Naive thymus-derived CD4-positive, alpha-beta T cell (primary cell): ENCODE measurements around the gene PPP1R1B. TPM values are rescaled to one million over a fixed set of nuclear protein-coding genes. Genes with fewer than 3 reads are reported as not detected.

ENCODE experiments used
- ATAC-seq: fragments of 150-1000 bp; cut with Tn5 transposase; 2 replicates; pipeline ENCODE4 v1.10.0; 2021; ENCODE audit warnings: mild to moderate bottlenecking, moderate library complexity
- CTCF ChIA-PET: fragments of 350-600 bp; sonication (Branson Sonifier 250); formaldehyde crosslinking; loops from one replicate; lab custom pipeline; 2021; ENCODE audit warnings: antibody characterized with exemption; lab: Charles Lee
- POLR2A ChIA-PET: fragments of 350-600 bp; sonication (Branson Sonifier 250); formaldehyde crosslinking; loops from one replicate; lab custom pipeline; 2021; ENCODE audit warnings: antibody characterized with exemption, inconsistent platforms; lab: Charles Lee
- DNase-seq, 9 donors: peaks; one replicate each; pipeline versions ENCODE4 v3.0.0 to v3.0.0-alpha.2; 2020 to 2022; ENCODE audit warnings: mixed read lengths in 1 of 9
- H3K27ac ChIP-seq: one replicate; pipeline ENCODE4 v1.7.0; 2013; ENCODE audit warnings: mild to moderate bottlenecking, low read depth, low read length, moderate library complexity
- H3K27me3 ChIP-seq, 2 donors: one replicate each; pipeline ENCODE4 v1.7.0; 2013; ENCODE audit warnings: low read length in 2 of 2, mild to moderate bottlenecking in 2 of 2, moderate library complexity in 2 of 2; ENCODE audit not compliant: control insufficient read depth in 2 of 2, insufficient read depth in 2 of 2
- H3K36me3 ChIP-seq, 3 experiments: 1 replicate in 2 of 3; 2 replicates in 1 of 3; pipeline ENCODE4 v1.7.0; 2013; ENCODE audit warnings: low read length in 3 of 3, mild to moderate bottlenecking in 3 of 3, moderate library complexity in 1 of 3; ENCODE audit not compliant: insufficient read depth in 3 of 3, control insufficient read depth in 2 of 3
- H3K4me1 ChIP-seq, 2 donors: one replicate each; pipeline ENCODE4 v1.7.0; 2013; ENCODE audit warnings: low read length in 2 of 2, mild to moderate bottlenecking in 2 of 2, moderate library complexity in 1 of 2; ENCODE audit not compliant: control insufficient read depth in 2 of 2, insufficient read depth in 2 of 2
- H3K4me3 ChIP-seq: 2 replicates; pipeline ENCODE4 v1.7.0; 2013; ENCODE audit warnings: mild to moderate bottlenecking, low read length
- H3K9me3 ChIP-seq, 3 experiments: 1 replicate in 2 of 3; 2 replicates in 1 of 3; pipeline ENCODE4 v1.7.0; 2013; ENCODE audit warnings: low read length in 3 of 3; ENCODE audit not compliant: control insufficient read depth in 2 of 3
- H3K27ac Mint-ChIP-seq, 9 donors: one replicate each; pipeline ENCODE4 v1.8.0; 2020 to 2022; ENCODE audit warnings: mixed read lengths in 9 of 9, mild to moderate bottlenecking in 8 of 9, moderate library complexity in 5 of 9, inconsistent platforms in 2 of 9
- H3K27me3 Mint-ChIP-seq, 5 donors: one replicate each; pipeline ENCODE4 v1.8.0; 2021 to 2022; ENCODE audit warnings: mixed read lengths in 5 of 5, mild to moderate bottlenecking in 1 of 5
- H3K36me3 Mint-ChIP-seq, 5 donors: one replicate each; pipeline ENCODE4 v1.8.0; 2020 to 2022; ENCODE audit warnings: mixed read lengths in 5 of 5, mild to moderate bottlenecking in 3 of 5, inconsistent platforms in 1 of 5
- H3K4me1 Mint-ChIP-seq, 7 donors: one replicate each; pipeline ENCODE4 v1.8.0; 2020 to 2022; ENCODE audit warnings: mixed read lengths in 7 of 7, mild to moderate bottlenecking in 3 of 7, inconsistent platforms in 1 of 7
- H3K4me3 Mint-ChIP-seq, 10 donors: one replicate each; pipeline ENCODE4 v1.8.0; 2020 to 2022; ENCODE audit warnings: mild to moderate bottlenecking in 10 of 10, mixed read lengths in 10 of 10, moderate library complexity in 6 of 10, inconsistent platforms in 2 of 10
- H3K9me3 Mint-ChIP-seq, 11 donors: one replicate each; pipeline ENCODE4 v1.8.0; 2020 to 2022; ENCODE audit warnings: mixed read lengths in 11 of 11, mild to moderate bottlenecking in 4 of 11, inconsistent platforms in 1 of 11, moderate library complexity in 1 of 11
- intact Hi-C, 2 donors: fragments of 100-400 bp; cut with micrococcal nuclease; formaldehyde crosslinking; loops; one replicate each; pipeline ENCODE4 v1.15.1; 2023
- polyA plus RNA-seq, 2 donors: library from polyadenylated mRNA; unstranded; fragments of 300-500 nt; fragmentation: Illumina TruSeq; gene quantifications; one replicate each; pipeline ENCODE4 v1.2.3, GENCODE V29; 2021
- total RNA-seq, 6 experiments: library from RNA in 5 of 6; stranded (reverse) in 5 of 6; gene quantifications; 1 replicate in 5 of 6; 2 replicates in 1 of 6; pipeline ENCODE4 v1.2.3 and lab custom pipeline; 2021 to 2026

Gene PPP1R1B
- total and polyA plus RNA-seq, 7 experiments from 2014 or later: not detected

- no peaks in the 10 kb centered on the region for H3K36me3 ChIP-seq
- peak overlapping the region in 1 of 10 donors; percentile 34 for H3K4me3 Mint-ChIP-seq
- H3K27me3 ChIP-seq: peaks cover 3 to 4% of the 10 kb centered on the region in 2 donors
- ATAC-seq (no peak), DNase-seq (no peak)
- H3K36me3 Mint-ChIP-seq: no peaks in the 10 kb centered on the region
- no peaks in the 10 kb centered on the region for H3K9me3 ChIP-seq
- H3K27ac ChIP-seq: no peak overlapping the region
- no peak overlapping the region for H3K27ac Mint-ChIP-seq
- ChIA-PET CTCF (interaction anchor here (0.6 kb wide), 2 partner anchors 14 to 335 kb away, joined by 3 to 4 read pairs; no protein-coding TSS in a partner anchor), POLR2A (interaction anchor here (1.5 kb wide), 1 partner anchor 39 kb away, joined by 3 read pairs; the partner anchor contains the start of gene PNMT)
- peaks cover 5 to 29% (median 21%) of the 10 kb centered on the region in 7 donors for H3K4me1 Mint-ChIP-seq
- H3K4me3 ChIP-seq: no peak overlapping the region
- H3K9me3 Mint-ChIP-seq: peaks cover 0 to 1% (median 0%) of the 10 kb centered on the region in 11 donors
- H3K4me1 ChIP-seq: peaks cover under 1 to 8% of the 10 kb centered on the region in 2 donors
- intact Hi-C loops: no loop called here
- peaks cover 10 to 64% (median 32%) of the 10 kb centered on the region in 5 donors for H3K27me3 Mint-ChIP-seq
These were observed 2.7 kb downstream of the PPP1R1B start for GRCh38 chr17:39629494-39629880.

- intact Hi-C loops: no loop called here
- H3K27ac Mint-ChIP-seq: no peak overlapping the region
- Histone ChIP-seq H3K4me1 (peaks cover 5 to 8% of the 10 kb centered on the region in 2 donors), H3K4me3 (no peak overlapping the region), H3K9me3 (no peaks in the 10 kb centered on the region), H3K36me3 (no peaks in the 10 kb centered on the region), H3K27ac (no peak overlapping the region), H3K27me3 (peaks cover 3 to 4% of the 10 kb centered on the region in 2 donors)
- H3K4me1 Mint-ChIP-seq: peaks cover 5 to 30% (median 19%) of the 10 kb centered on the region in 7 donors
- ATAC-seq (no peak), DNase-seq (no peak)
- no peaks in the 10 kb centered on the region for H3K36me3 Mint-ChIP-seq
- POLR2A ChIA-PET: no interaction called here
- H3K4me3 Mint-ChIP-seq: no peak overlapping the region
- H3K9me3 Mint-ChIP-seq: peaks cover 0 to 1% (median 0%) of the 10 kb centered on the region in 11 donors
- H3K27me3 Mint-ChIP-seq: peaks cover 10 to 59% (median 29%) of the 10 kb centered on the region in 5 donors
- CTCF ChIA-PET: no interaction called here
These were observed 3.1 kb downstream of the PPP1R1B start for GRCh38 chr17:39629898-39630297.

DNA sequence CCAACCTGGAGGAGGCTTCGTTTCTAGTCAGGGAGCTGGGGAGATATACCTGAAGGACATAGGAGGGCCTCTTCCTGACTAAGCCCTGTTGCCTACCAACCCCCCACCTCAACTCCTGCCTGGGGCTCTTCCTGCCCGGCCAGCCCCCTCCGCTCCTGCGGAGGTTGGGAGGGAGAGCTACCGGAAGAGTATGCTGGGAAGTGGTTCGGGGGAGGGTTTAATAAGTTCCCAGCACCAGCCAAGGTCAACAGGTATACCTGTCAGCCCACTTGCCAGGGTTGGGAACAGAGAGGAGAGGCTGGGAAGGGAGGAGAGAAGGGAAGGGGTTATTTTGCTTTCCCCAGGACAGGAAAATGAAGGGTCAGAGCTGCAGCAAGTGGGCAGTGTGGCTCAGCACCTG, 4.7 kb downstream of the PPP1R1B start:
- POLR2A ChIA-PET: interaction anchor here (1.4 kb wide), 1 partner anchor 10 kb away, joined by 7 read pairs; no protein-coding TSS in a partner anchor
- peaks cover 12 to 32% (median 21%) of the 10 kb centered on the region in 7 donors for H3K4me1 Mint-ChIP-seq

DNA sequence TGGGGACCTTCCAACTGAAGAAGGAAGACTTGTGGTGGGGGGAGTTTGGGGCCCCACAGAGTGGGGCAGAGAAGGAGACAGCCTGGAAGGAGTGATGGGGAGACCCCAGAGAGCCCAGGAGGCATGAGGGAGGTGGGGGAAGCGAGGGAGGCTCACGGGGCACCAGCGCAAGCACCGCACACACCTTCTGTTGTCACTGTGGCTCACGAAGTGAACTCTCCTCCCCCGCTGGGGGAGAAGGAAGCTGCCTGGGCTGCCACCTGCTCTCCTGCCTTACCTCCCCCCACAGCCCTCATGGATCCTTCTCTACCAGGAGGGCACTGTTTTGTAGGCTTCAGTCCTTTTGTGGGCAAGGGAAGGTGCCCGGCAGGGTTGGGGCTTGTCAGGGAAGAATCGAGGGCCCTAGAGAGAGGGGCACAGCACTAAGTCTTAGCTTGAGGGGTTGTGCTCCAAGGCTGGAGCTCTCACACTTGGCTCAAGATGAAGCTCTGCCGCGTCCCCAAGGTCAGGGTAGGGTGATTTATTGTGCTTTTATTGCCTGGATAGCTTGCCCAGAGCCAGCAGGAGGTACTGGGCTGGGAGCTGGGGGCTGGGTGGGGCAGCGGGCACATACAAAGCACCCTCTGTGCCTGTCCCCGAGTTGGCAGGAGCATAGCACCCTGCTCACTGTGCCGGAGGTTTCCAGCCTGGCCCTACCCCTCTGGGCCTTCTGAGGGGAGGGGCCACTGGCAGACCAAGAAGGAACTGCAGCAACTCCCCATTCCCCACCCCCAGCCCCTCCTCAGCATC, 5.6 kb downstream of the PPP1R1B start:
- intact Hi-C loops: no loop called here
- H3K36me3 Mint-ChIP-seq: no peaks in the 10 kb centered on the region
- H3K4me1 ChIP-seq: peaks cover 11 to 15% of the 10 kb centered on the region in 2 donors
- peaks cover 5 to 39% (median 13%) of the 10 kb centered on the region in 5 donors for H3K27me3 Mint-ChIP-seq
- H3K4me3 Mint-ChIP-seq: no peak overlapping the region
- H3K9me3 ChIP-seq: no peaks in the 10 kb centered on the region
- ATAC-seq (no peak), DNase-seq (no peak)
- H3K4me3 ChIP-seq: no peak overlapping the region
- CTCF ChIA-PET: interaction anchor here (0.8 to 10.7 kb wide), 5 partner anchors 10 to 39 kb away, joined by 3 to 104 read pairs (median 5); partner anchors contain the start of gene PPP1R1B
- H3K9me3 Mint-ChIP-seq: no peaks in the 10 kb centered on the region
- H3K27ac ChIP-seq: no peak overlapping the region
- H3K27me3 ChIP-seq: no peaks in the 10 kb centered on the region
- H3K27ac Mint-ChIP-seq: no peak overlapping the region
- peaks cover 16 to 32% (median 21%) of the 10 kb centered on the region in 7 donors for H3K4me1 Mint-ChIP-seq
- peaks cover 0 to 5% (median 0%) of the 10 kb centered on the region in 3 experiments for H3K36me3 ChIP-seq
- POLR2A ChIA-PET: interaction anchor here (2.9 kb wide), 1 partner anchor 8 kb away, joined by 6 read pairs; no protein-coding TSS in a partner anchor

More for the DNA sequence above, 4.7 kb downstream of the PPP1R1B start:
- no peaks in the 10 kb centered on the region for H3K9me3 Mint-ChIP-seq
- CTCF ChIA-PET: interaction anchor here (0.6 to 10.7 kb wide), 6 partner anchors 9 to 99 kb away, joined by 3 to 104 read pairs (median 4); partner anchors contain the start of genes MIEN1 and PPP1R1B
- H3K4me3 Mint-ChIP-seq: no peak overlapping the region
- DNase-seq (no peak), ATAC-seq (no peak)
- H3K27ac Mint-ChIP-seq: peak overlapping the region in 1 of 9 donors; percentile 21
- H3K27me3 Mint-ChIP-seq: peaks cover 5 to 44% (median 16%) of the 10 kb centered on the region in 5 donors
- H3K4me1 ChIP-seq: peaks cover 11 to 12% of the 10 kb centered on the region in 2 donors
- H3K36me3 Mint-ChIP-seq: no peaks in the 10 kb centered on the region
- H3K9me3 ChIP-seq: no peaks in the 10 kb centered on the region
- peaks cover 1 to 2% of the 10 kb centered on the region in 2 donors for H3K27me3 ChIP-seq
- intact Hi-C loops: no loop called here
- no peak overlapping the region for H3K27ac ChIP-seq
- H3K36me3 ChIP-seq: no peaks in the 10 kb centered on the region
- H3K4me3 ChIP-seq: no peak overlapping the region

DNA sequence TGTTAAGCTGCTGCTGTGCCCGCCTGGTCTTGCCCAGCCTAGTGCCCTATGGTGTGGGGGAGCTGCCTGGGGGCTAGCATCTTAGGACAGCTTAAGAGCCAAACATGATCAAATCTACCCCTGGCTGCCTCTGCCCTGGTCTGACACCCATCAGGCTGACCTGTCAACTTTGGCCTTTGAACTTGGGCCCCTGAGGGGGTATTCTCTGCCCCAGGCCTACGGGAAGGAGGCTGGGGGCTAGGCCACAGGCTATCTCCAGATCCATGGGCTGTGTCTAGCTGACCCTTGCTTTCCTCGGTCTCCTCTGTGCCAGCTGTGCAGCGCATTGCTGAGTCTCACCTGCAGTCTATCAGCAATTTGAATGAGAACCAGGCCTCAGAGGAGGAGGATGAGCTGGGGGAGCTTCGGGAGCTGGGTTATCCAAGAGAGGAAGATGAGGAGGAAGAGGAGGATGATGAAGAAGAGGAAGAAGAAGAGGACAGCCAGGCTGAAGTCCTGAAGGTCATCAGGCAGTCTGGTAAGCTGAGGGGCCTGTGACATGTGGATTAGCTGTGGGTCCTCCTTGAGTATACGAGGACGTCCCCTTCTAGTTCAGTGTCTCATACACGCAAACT, 6.9 kb downstream of the PPP1R1B start:
- DNase-seq: no peak

More for the DNA sequence above, 6.9 kb downstream of the PPP1R1B start:
- H3K4me3 ChIP-seq: no peak overlapping the region
- Mint-ChIP-seq H3K27ac (peak overlapping the region in 1 of 9 donors; percentile 63), H3K4me3 (no peak overlapping the region), H3K4me1 (peaks cover 28 to 45% (median 33%) of the 10 kb centered on the region in 7 donors), H3K9me3 (no peaks in the 10 kb centered on the region), H3K27me3 (peaks cover 0 to 26% (median 6%) of the 10 kb centered on the region in 5 donors), H3K36me3 (peaks cover 0 to 2% (median 0%) of the 10 kb centered on the region in 5 donors)
- POLR2A ChIA-PET: interaction anchor here (1.0 to 2.9 kb wide), 3 partner anchors 9 to 96 kb away, joined by 3 to 6 read pairs (median 4); partner anchors contain the start of gene MIEN1
- intact Hi-C loops: loop anchor here in 1 of 2 donors (1.0 kb wide), 2 partner anchors 11 to 35 kb away; partner anchors contain the start of gene PNMT
- H3K9me3 ChIP-seq: no peaks in the 10 kb centered on the region
- no peak overlapping the region for H3K27ac ChIP-seq
- peaks cover 19 to 26% of the 10 kb centered on the region in 2 donors for H3K4me1 ChIP-seq
- ATAC-seq: no peak
- CTCF ChIA-PET: interaction anchor here (0.6 to 10.7 kb wide), 9 partner anchors 11 to 321 kb away, joined by 3 to 104 read pairs (median 4); partner anchors contain the start of gene PPP1R1B
- H3K36me3 ChIP-seq: peaks cover 0 to 6% (median 0%) of the 10 kb centered on the region in 3 experiments
- H3K27me3 ChIP-seq: no peaks in the 10 kb centered on the region
